ENCODE results near the gene PKN3.
"Not testable (repeated sequence)": the region's sequence is repeated elsewhere in the genome, so short reads cannot be mapped to it uniquely, and the experiment has no call there.

Gene PKN3

GRCh38 chr9:128685636-128686489, 16.4 kb upstream of the PKN3 start:
- no peak for DNase-seq (ENCODE audit: low read depth)
- TF ChIP-seq CTCF (conservative IDR thresholded peaks at IDR 0.05; ENCODE audit: control insufficient read depth, insufficient read depth, low read depth, low read length) = no peak
- H3K4me3 ChIP-seq (ENCODE audit: control insufficient read depth, low read depth, low read length) = no peak overlapping the region

GRCh38 chr9:128687453-128687852, 14.8 kb upstream of the PKN3 start:
- no peak for DNase-seq (ENCODE audit: low read depth)
- H3K4me3 ChIP-seq (ENCODE audit: control insufficient read depth, low read depth, low read length) = no peak overlapping the region
- TF ChIP-seq CTCF (conservative IDR thresholded peaks at IDR 0.05; ENCODE audit: control insufficient read depth, insufficient read depth, low read depth, low read length) = no peak

GRCh38 chr9:128688501-128689292, 13.6 kb upstream of the PKN3 start, which contains the start of gene SET:
SET (plus strand) TSS chr9:128689222; CDS start chr9:128689583, 361 bp downstream.
- peak within 1 kb of the TSS; percentile 97 for H3K4me3 ChIP-seq (ENCODE audit: control insufficient read depth, low read depth, low read length)
- DNase-seq (ENCODE audit: low read depth) = peak; percentile 86
- no peak for TF ChIP-seq CTCF (conservative IDR thresholded peaks at IDR 0.05; ENCODE audit: control insufficient read depth, insufficient read depth, low read depth, low read length)

GRCh38 chr9:128689293-128689774, 13.0 kb upstream of the PKN3 start:
- TF ChIP-seq CTCF (conservative IDR thresholded peaks at IDR 0.05; ENCODE audit: control insufficient read depth, insufficient read depth, low read depth, low read length) = no peak
- no peak for DNase-seq (ENCODE audit: low read depth)
- H3K4me3 ChIP-seq (ENCODE audit: control insufficient read depth, low read depth, low read length) = peak overlapping the region; percentile 49

GRCh38 chr9:128689820-128690683, 12.3 kb upstream of the PKN3 start:
- DNase-seq (ENCODE audit: low read depth) = peak; percentile 36
- peak overlapping the region; percentile 97 for H3K4me3 ChIP-seq (ENCODE audit: control insufficient read depth, low read depth, low read length)
- no peak for TF ChIP-seq CTCF (conservative IDR thresholded peaks at IDR 0.05; ENCODE audit: control insufficient read depth, insufficient read depth, low read depth, low read length)

- H3K4me3 ChIP-seq (ENCODE audit: control insufficient read depth, low read depth, low read length) = peak overlapping the region; percentile 97
- no peak for TF ChIP-seq CTCF (conservative IDR thresholded peaks at IDR 0.05; ENCODE audit: control insufficient read depth, insufficient read depth, low read depth, low read length)
Observed at GRCh38 chr9:128690684-128691034, 11.6 kb upstream of the PKN3 start.

GRCh38 chr9:128693738-128694137, 8.6 kb upstream of the PKN3 start:
- DNase-seq (ENCODE audit: low read depth); H3K4me3 ChIP-seq (ENCODE audit: control insufficient read depth, low read depth, low read length): not testable (repeated sequence)

More at GRCh38 chr9:128690684-128691034, 11.6 kb upstream of the PKN3 start:
- no peak for DNase-seq (ENCODE audit: low read depth)

Data from fibroblast of mammary gland (primary cell).